Measurements from ENCODE around the gene PTPN6.
A peak's percentile ranks its signal among the peaks of the same experiment; 100 is the strongest.
"Not testable (repeated sequence)": the region's sequence is repeated elsewhere in the genome, so short reads cannot be mapped to it uniquely, and the experiment has no call there.

Gene PTPN6

GRCh38 chr12:6950811-6951540 is at the start of gene PTPN6:
PTPN6 (plus strand) TSS chr12:6951356; CDS start chr12:6951513, 157 bp downstream.
- Histone ChIP-seq H3K27me3 (ENCODE audit: low read depth) (no peaks in the 10 kb centered on the region), H3K4me1 (no peaks in the 10 kb centered on the region; the same call in 1 of the 2 replicates), H3K36me3 (replicated peaks) (no peaks in the 10 kb centered on the region; the same call in 1 of the 2 replicates), H3K4me3 (no peak within 1 kb of the TSS), H3K9me3 (no peaks in the 10 kb centered on the region)
- in situ Hi-C loops (cut with MboI; ENCODE audit: low sequenced_read_pairs): no loop called here
- DNase-seq (ENCODE audit: low spot score in 2 of 2): no peak

- no peak overlapping the region for H3K4me3 ChIP-seq
- H3K36me3 ChIP-seq (replicated peaks): no peaks in the 10 kb centered on the region
- H3K9me3 ChIP-seq: no peaks in the 10 kb centered on the region
- H3K4me1 ChIP-seq: peaks cover 14% of the 10 kb centered on the region
- no peaks in the 10 kb centered on the region for H3K27me3 ChIP-seq (ENCODE audit: low read depth)
- in situ Hi-C loops (cut with MboI; ENCODE audit: low sequenced_read_pairs): no loop called here
- DNase-seq (ENCODE audit: low spot score in 2 of 2): no peak
Observed at GRCh38 chr12:6902448-6902847, 48.7 kb upstream of the PTPN6 start.

GRCh38 chr12:6903722-6904121 is 47.4 kb upstream of the PTPN6 start:
- in situ Hi-C loops (cut with MboI; ENCODE audit: low sequenced_read_pairs): no loop called here
- DNase-seq (ENCODE audit: low spot score in 2 of 2): no peak

DNA sequence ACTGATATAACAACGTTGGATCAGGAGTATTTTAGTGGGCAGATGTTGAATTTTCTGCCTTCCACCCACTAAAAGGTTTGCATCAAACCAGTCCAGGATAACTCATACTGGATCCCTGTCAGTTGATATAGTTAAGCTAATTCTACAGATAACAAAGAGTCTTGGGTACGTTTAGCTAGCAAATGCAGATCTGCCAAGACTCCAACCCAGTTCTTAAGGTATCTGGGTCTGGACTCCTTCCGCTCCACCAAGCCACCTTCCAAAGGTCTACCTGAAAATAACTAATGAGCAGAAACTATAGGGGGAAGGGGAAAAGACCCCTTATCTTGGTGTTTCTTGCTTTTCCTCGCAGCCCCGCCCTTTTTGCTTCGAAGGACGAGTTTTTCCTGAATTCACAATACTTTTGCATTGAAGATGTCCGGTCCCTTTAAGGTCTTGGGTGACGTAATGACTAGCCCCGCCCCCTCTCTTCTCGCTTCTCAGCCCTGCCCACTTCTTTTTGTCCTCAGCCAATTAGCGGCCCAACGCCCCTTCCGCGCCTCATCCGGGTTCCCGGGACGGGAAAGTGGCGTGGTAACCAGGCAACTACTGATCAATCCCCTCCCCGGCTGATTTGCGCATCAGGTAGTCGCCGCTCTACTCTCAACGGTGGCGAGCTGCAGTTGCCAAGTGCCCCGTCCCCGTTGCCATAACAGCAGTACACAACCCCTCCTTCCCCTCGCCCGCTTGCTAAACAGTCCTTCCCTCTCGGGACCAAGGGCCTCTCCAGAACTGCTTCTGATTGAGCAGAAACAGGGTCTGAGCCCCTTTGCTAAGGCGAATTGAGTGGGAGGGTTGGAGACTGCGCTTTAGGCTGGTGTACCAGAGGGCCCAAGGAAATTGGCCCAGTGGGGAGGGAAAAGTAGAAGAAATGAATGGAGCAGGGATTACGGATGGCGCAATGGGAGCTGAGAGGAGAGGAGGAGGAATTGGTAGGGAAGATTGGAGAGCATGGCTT is 46.6 kb upstream of the PTPN6 start, which contains the start of gene LRRC23:
Gene LRRC23 (plus strand): TSS at position 543 of the 997 bp plus-strand sequence. CDS start 812 bp downstream, outside the sequence.
- in situ Hi-C loops (cut with MboI; ENCODE audit: low sequenced_read_pairs): no loop called here
- Histone ChIP-seq H3K27me3 (ENCODE audit: low read depth) (no peaks in the 10 kb centered on the region), H3K36me3 (replicated peaks) (no peaks in the 10 kb centered on the region), H3K4me3 (peak within 1 kb of the TSS; percentile 34), H3K4me1 (peaks cover 14% of the 10 kb centered on the region), H3K9me3 (no peaks in the 10 kb centered on the region)
- peak; percentile 96 to 99 for DNase-seq (ENCODE audit: low spot score in 2 of 2)

More at GRCh38 chr12:6903722-6904121, 47.4 kb upstream of the PTPN6 start:
- H3K4me3 ChIP-seq: no peak overlapping the region
- no peaks in the 10 kb centered on the region for H3K36me3 ChIP-seq (replicated peaks)
- H3K4me1 ChIP-seq: peaks cover 14% of the 10 kb centered on the region
- H3K27me3 ChIP-seq (ENCODE audit: low read depth): no peaks in the 10 kb centered on the region
- no peaks in the 10 kb centered on the region for H3K9me3 ChIP-seq

DNA sequence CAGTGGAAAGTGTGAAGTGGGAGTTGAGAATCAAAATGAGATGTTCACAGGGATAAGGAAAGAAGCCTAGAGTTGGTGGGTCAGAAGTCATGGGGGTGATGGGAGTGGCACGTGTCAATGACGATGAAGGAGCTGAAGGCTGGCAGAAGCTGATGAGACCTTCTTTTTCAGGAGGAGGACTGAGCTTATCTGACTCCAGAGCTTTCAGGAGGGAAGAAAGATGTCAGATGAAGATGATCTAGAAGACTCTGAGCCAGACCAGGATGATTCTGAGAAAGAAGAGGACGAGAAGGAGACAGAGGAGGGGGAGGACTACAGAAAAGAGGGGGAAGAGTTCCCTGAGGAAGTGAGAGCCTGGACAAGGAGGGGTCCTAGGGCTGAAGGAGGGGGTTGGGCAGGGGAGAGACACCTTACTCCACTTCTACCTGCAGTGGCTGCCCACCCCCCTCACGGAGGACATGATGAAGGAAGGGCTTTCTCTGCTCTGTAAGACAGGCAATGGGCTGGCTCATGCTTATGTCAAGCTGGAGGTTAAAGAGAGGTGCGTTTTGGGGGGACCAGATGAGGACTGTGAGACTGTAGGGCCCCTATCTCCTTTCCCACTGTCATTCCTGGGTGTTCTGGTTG is 45.6 kb upstream of the PTPN6 start:
- Histone ChIP-seq H3K4me3 (no peak overlapping the region), H3K27me3 (ENCODE audit: low read depth) (no peaks in the 10 kb centered on the region), H3K36me3 (replicated peaks) (no peaks in the 10 kb centered on the region), H3K9me3 (no peaks in the 10 kb centered on the region), H3K4me1 (peaks cover 14% of the 10 kb centered on the region)
- in situ Hi-C loops (cut with MboI; ENCODE audit: low sequenced_read_pairs): no loop called here
- DNase-seq (ENCODE audit: low spot score in 2 of 2): no peak

DNA sequence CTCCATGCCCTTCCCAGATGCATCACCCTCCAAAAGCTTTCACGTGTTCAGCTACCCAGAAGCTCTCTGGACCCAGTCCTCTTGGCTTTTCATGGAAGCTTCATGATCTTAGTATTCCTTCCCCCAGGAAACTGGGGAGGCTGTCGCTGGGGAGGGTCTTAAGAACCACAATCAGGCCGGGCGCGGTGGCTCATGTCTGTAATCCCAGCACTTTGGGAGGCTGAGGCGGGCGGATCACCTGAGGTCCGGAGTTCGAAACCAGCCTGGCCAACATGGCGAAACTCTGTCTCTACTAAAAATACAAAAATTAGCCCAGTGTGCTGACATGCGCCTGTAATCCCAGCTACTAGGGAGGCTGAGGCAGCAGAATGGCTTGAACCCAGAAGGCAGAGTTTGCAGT is 43.0 kb upstream of the PTPN6 start:
- H3K36me3 ChIP-seq (replicated peaks); in situ Hi-C loops (cut with MboI; ENCODE audit: low sequenced_read_pairs); H3K4me3 ChIP-seq; DNase-seq (ENCODE audit: low spot score in 2 of 2); H3K27me3 ChIP-seq (ENCODE audit: low read depth); H3K9me3 ChIP-seq: not testable (repeated sequence)
- H3K4me1 ChIP-seq: peaks cover 14% of the 10 kb centered on the region

- no peaks in the 10 kb centered on the region for H3K27me3 ChIP-seq (ENCODE audit: low read depth)
- no peak overlapping the region for H3K4me3 ChIP-seq
- no peaks in the 10 kb centered on the region for H3K36me3 ChIP-seq (replicated peaks)
- H3K4me1 ChIP-seq: peaks cover 9% of the 10 kb centered on the region
- in situ Hi-C loops (cut with MboI; ENCODE audit: low sequenced_read_pairs): no loop called here
- no peak for DNase-seq (ENCODE audit: low spot score in 2 of 2)
- no peaks in the 10 kb centered on the region for H3K9me3 ChIP-seq
Observed at GRCh38 chr12:6909421-6910145, 41.6 kb upstream of the PTPN6 start.

GRCh38 chr12:6912164-6912935 is 38.8 kb upstream of the PTPN6 start:
- in situ Hi-C loops (cut with MboI; ENCODE audit: low sequenced_read_pairs): no loop called here
- Histone ChIP-seq H3K4me3 (no peak overlapping the region), H3K27me3 (ENCODE audit: low read depth) (no peaks in the 10 kb centered on the region), H3K36me3 (replicated peaks) (peaks cover 17% of the 10 kb centered on the region), H3K4me1 (peaks cover 11% of the 10 kb centered on the region), H3K9me3 (no peaks in the 10 kb centered on the region)
- DNase-seq (ENCODE audit: low spot score in 2 of 2): no peak

DNA sequence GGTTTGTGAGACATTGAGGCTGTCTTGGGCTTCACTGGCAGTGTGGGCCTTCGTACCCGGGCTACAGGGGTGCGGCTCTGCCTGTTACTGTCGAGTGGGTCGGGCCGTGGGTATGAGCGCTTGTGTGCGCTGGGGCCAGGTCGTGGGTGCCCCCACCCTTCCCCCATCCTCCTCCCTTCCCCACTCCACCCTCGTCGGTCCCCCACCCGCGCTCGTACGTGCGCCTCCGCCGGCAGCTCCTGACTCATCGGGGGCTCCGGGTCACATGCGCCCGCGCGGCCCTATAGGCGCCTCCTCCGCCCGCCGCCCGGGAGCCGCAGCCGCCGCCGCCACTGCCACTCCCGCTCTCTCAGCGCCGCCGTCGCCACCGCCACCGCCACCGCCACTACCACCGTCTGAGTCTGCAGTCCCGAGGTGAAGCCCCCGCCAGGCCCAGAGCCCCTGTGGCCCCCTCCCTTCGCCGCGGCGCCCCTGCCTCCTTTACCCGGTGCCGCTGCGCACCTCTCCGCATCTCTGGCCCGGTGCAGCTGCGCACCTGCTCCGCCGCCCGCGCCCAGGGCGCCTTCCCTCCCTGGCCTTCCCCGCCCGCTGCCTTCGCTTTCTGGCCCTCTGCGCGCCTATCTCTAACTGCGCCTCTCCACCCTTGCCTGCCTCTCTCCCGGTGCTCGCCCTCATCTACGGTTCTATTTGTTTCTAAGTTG is 36.8 kb upstream of the PTPN6 start, which contains the start of gene ENO2:
Gene ENO2 (plus strand): TSS at position 335 of the 701 bp plus-strand sequence. CDS start 1,253 bp downstream, outside the sequence.
- Histone ChIP-seq H3K27me3 (ENCODE audit: low read depth) (no peaks in the 10 kb centered on the region), H3K4me3 (peak within 1 kb of the TSS; percentile 56), H3K36me3 (replicated peaks) (peaks cover 31% of the 10 kb centered on the region), H3K4me1 (peaks cover 11% of the 10 kb centered on the region), H3K9me3 (no peaks in the 10 kb centered on the region)
- in situ Hi-C loops (cut with MboI; ENCODE audit: low sequenced_read_pairs): no loop called here
- peak in 1 of 2 experiments; percentile 75 for DNase-seq (ENCODE audit: low spot score in 2 of 2)

DNA sequence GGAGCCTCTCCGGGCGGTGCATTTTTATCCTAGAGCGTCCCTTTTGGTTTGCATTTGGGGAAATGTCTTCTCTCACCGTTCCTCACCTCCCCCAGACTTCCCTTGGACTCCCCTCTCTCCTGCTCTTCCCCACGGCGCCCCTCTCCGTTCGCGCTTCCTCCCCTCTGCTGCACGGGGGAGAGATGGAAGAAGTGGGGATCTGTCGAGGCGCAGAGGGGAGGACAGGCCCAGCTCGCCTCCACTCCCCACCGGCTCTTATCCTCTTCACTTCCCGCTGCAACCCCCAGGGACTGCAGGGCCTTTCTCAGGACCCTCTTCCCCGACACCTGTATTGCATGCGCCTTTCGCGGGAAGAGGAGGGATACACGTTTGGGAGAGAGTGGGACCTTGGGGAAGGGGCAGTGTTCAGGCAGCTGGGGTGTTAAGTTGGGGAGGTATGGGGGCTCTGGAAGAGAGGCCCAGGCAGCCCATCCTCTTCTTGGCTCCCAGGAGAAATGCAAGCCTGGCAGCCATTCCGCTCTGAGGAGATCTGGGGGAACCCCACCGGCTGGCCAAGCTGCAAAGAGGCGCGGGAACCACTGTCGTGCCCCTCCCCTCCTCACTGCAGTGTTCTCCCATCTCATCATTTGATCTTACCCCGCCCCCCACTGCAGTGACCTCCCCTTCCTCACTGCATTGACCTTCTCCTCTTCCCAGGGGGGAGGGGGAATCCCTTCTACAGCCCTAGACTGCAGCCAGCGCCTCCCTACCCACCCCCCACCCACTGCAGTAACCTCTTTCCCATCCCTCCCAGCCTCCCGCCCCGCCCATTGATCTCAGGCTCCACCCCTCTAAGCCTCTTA is 36.0 kb upstream of the PTPN6 start:
- Histone ChIP-seq H3K27me3 (ENCODE audit: low read depth) (no peaks in the 10 kb centered on the region), H3K36me3 (replicated peaks) (peaks cover 38% of the 10 kb centered on the region), H3K4me1 (peaks cover 11% of the 10 kb centered on the region), H3K9me3 (no peaks in the 10 kb centered on the region), H3K4me3 (peak overlapping the region; percentile 56)
- DNase-seq (ENCODE audit: low spot score in 2 of 2): peak; percentile 74 to 92
- in situ Hi-C loops (cut with MboI; ENCODE audit: low sequenced_read_pairs): no loop called here

GRCh38 chr12:6915789-6916285 is 35.3 kb upstream of the PTPN6 start:
- in situ Hi-C loops (cut with MboI; ENCODE audit: low sequenced_read_pairs): no loop called here
- peak overlapping the region; percentile 56 for H3K4me3 ChIP-seq
- peak in 1 of 2 experiments; percentile 44 for DNase-seq (ENCODE audit: low spot score in 2 of 2)

More at GRCh38 chr12:6915789-6916285, 35.3 kb upstream of the PTPN6 start:
- Histone ChIP-seq H3K36me3 (replicated peaks) (peaks cover 40% of the 10 kb centered on the region), H3K9me3 (no peaks in the 10 kb centered on the region), H3K4me1 (peaks cover 11% of the 10 kb centered on the region), H3K27me3 (ENCODE audit: low read depth) (no peaks in the 10 kb centered on the region)

Measured in HAP-1 (cell line).